ENCODE measurements around the gene EXOSC10.

DNA sequence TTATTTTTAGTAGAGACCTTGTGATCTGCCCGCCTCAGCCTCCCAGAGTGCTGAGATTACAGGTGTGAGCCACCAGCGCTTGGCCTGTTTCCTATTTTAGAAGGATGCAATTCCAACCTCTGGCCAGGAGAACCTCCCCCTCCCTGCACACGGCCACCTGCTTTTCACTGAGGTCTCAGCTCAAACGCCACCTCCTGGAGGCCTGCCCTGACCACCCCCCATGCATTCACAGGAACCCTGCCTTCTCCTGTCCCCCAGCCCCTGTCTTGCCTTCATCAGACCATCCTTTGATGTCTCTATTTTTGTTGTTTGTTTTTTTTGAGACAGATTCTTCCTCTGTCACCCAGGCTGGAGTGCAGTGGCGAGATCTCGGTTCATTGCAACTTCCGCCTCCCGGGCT is 42.2 kb downstream of the EXOSC10 start:
- TF ChIP-seq POLR2A (IDR thresholded peaks at IDR 0.05; ENCODE audit: low read depth, low read length), result no peak
- no peak for TF ChIP-seq POLR2AphosphoS5 (IDR thresholded peaks at IDR 0.05; ENCODE audit: low read depth, low read length)

All from GM12891 (cell line).